ENCODE data around the gene OR2L13. TPM values are rescaled to one million over a fixed set of nuclear protein-coding genes. Genes with fewer than 3 reads are reported as not detected.

Gene OR2L13
- total RNA-seq, 1 experiment from 2014 or later = not detected

DNA sequence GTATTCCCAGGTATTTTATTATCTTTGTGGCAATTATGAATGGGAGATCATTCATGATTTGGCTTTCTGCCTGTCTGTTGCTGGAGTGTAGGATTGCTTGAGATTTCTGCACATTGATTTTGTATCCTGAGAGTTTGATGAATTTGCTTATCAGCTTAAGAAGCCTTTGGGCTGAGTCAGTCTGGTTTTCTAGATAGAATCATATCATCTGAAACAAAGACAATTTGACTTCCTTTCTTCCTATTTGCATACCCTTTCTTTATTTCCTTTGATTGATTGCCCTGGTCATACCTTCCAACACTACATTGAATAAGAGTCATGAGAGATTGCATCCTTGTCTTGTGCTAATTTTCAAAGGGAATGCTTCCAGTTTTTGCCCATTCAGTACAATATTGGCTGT lies 40.3 kb upstream of the OR2L13 start:
- no peak for ATAC-seq
- no TSS peak for BruUV-seq (replicated peaks)
- CTCF ChIA-PET = no interaction called here
- no peaks in the 10 kb centered on the region for H3K27me3 ChIP-seq (ENCODE audit: control insufficient read depth, insufficient read depth, low read length)
- H3K4me1 ChIP-seq (ENCODE audit: control insufficient read depth, insufficient read depth, low read length) = no peaks in the 10 kb centered on the region
- intact Hi-C loops (cut with micrococcal nuclease; ENCODE audit: unreplicated experiment) (no loop called here), in situ Hi-C loops (cut with HindIII; ENCODE audit: low pct_unique_long_range_greater_than_20kb, low sequenced_read_pairs) (no loop called here)
- TF ChIP-seq, protein P1, sequence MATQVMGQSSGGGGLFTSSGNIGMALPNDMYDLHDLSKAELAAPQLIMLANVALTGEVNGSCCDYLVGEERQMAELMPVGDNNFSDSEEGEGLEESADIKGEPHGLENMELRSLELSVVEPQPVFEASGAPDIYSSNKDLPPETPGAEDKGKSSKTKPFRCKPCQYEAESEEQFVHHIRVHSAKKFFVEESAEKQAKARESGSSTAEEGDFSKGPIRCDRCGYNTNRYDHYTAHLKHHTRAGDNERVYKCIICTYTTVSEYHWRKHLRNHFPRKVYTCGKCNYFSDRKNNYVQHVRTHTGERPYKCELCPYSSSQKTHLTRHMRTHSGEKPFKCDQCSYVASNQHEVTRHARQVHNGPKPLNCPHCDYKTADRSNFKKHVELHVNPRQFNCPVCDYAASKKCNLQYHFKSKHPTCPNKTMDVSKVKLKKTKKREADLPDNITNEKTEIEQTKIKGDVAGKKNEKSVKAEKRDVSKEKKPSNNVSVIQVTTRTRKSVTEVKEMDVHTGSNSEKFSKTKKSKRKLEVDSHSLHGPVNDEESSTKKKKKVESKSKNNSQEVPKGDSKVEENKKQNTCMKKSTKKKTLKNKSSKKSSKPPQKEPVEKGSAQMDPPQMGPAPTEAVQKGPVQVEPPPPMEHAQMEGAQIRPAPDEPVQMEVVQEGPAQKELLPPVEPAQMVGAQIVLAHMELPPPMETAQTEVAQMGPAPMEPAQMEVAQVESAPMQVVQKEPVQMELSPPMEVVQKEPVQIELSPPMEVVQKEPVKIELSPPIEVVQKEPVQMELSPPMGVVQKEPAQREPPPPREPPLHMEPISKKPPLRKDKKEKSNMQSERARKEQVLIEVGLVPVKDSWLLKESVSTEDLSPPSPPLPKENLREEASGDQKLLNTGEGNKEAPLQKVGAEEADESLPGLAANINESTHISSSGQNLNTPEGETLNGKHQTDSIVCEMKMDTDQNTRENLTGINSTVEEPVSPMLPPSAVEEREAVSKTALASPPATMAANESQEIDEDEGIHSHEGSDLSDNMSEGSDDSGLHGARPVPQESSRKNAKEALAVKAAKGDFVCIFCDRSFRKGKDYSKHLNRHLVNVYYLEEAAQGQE (IDR thresholded peaks at IDR 0.05; ENCODE audit: insufficient read depth in 1 of 2, low read depth in 2 of 2, low read length in 1 of 2) = no peak
- no peak for TF ChIP-seq TCF7L2 (IDR thresholded peaks at IDR 0.05; ENCODE audit: low read depth, low read length)
- TF ChIP-seq SIN3A (IDR thresholded peaks at IDR 0.05; ENCODE audit: borderline replicate concordance, insufficient read depth, low read depth, low read length) = no peak
- TF ChIP-seq POLR2AphosphoS5 (IDR thresholded peaks at IDR 0.05; ENCODE audit: low read depth, low read length) = no peak
- no peaks in the 10 kb centered on the region for H3K36me3 ChIP-seq (ENCODE audit: control insufficient read depth, insufficient read depth, low read length)
- POLR2A ChIA-PET = no interaction called here
- H3K9me3 ChIP-seq (ENCODE audit: control insufficient read depth, insufficient read depth, low read depth, low read length) = no peaks in the 10 kb centered on the region
- DNase-seq (ENCODE audit: low read depth, low spot score) = no peak
- H3K27ac ChIP-seq (ENCODE audit: low read length) = no peak overlapping the region
- no peak overlapping the region for H3K4me3 ChIP-seq (ENCODE audit: low read depth in 2 of 2, low read length in 2 of 2)

DNA sequence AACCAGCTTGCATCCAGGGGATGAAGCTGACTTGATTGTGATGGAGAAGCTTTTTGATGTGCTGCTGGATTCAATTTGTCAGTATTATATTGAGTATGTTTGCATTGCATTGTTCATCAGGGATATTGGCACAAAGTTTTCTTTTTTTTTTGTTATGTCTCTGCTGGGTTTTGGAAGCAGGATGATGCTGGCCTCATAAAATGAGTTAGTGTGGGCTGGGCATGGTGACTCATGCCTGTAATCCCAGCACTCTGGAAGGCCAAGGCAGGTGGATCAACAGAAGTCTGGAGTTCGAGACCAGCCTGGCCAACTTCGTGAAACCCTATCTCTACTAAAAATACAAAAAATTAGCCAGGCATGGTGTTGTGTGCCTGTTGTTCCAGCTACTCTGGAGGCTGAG lies 39.7 kb upstream of the OR2L13 start:
- CTCF ChIA-PET = no interaction called here
- no peaks in the 10 kb centered on the region for H3K36me3 ChIP-seq (ENCODE audit: control insufficient read depth, insufficient read depth, low read length)
- POLR2A ChIA-PET = no interaction called here
- in situ Hi-C loops (cut with HindIII; ENCODE audit: low pct_unique_long_range_greater_than_20kb, low sequenced_read_pairs) = no loop called here
- no peak overlapping the region for H3K4me3 ChIP-seq (ENCODE audit: low read depth in 2 of 2, low read length in 2 of 2)
- ATAC-seq = no peak
- TF ChIP-seq, protein P1 (IDR thresholded peaks at IDR 0.05; ENCODE audit: insufficient read depth in 1 of 2, low read depth in 2 of 2, low read length in 1 of 2) = no peak
- TF ChIP-seq SIN3A (IDR thresholded peaks at IDR 0.05; ENCODE audit: borderline replicate concordance, insufficient read depth, low read depth, low read length) (no peak), POLR2AphosphoS5 (IDR thresholded peaks at IDR 0.05; ENCODE audit: low read depth, low read length) (no peak), TCF7L2 (IDR thresholded peaks at IDR 0.05; ENCODE audit: low read depth, low read length) (no peak)
- TF ChIP-seq, protein P2, sequence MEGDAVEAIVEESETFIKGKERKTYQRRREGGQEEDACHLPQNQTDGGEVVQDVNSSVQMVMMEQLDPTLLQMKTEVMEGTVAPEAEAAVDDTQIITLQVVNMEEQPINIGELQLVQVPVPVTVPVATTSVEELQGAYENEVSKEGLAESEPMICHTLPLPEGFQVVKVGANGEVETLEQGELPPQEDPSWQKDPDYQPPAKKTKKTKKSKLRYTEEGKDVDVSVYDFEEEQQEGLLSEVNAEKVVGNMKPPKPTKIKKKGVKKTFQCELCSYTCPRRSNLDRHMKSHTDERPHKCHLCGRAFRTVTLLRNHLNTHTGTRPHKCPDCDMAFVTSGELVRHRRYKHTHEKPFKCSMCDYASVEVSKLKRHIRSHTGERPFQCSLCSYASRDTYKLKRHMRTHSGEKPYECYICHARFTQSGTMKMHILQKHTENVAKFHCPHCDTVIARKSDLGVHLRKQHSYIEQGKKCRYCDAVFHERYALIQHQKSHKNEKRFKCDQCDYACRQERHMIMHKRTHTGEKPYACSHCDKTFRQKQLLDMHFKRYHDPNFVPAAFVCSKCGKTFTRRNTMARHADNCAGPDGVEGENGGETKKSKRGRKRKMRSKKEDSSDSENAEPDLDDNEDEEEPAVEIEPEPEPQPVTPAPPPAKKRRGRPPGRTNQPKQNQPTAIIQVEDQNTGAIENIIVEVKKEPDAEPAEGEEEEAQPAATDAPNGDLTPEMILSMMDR (IDR thresholded peaks at IDR 0.05) = no peak
- no peak overlapping the region for H3K27ac ChIP-seq (ENCODE audit: low read length)
- no peaks in the 10 kb centered on the region for H3K9me3 ChIP-seq (ENCODE audit: control insufficient read depth, insufficient read depth, low read depth, low read length)
- DNase-seq (ENCODE audit: low read depth, low spot score) = no peak
- BruUV-seq (replicated peaks) = no TSS peak
- no peaks in the 10 kb centered on the region for H3K4me1 ChIP-seq (ENCODE audit: control insufficient read depth, insufficient read depth, low read length)
- intact Hi-C loops (cut with micrococcal nuclease; ENCODE audit: unreplicated experiment) = no loop called here
- H3K27me3 ChIP-seq (ENCODE audit: control insufficient read depth, insufficient read depth, low read length) = no peaks in the 10 kb centered on the region

Data from Panc1 (cell line).